ENCODE data around the gene MACF1. TPM values are rescaled to one million over a fixed set of nuclear protein-coding genes. Genes with fewer than 3 reads are reported as not detected.
A peak's percentile ranks its signal among the peaks of the same experiment; 100 is the strongest.

The MACF1 gene
- total and polyA plus RNA-seq, 7 donors: 38.9 to 162 (median 71.4) TPM

- Histone ChIP-seq H3K9me3 (no peaks in the 10 kb centered on the region), H3K36me3 (ENCODE audit: insufficient read depth in 1 of 2, low read depth in 1 of 2) (peaks cover 2 to 98% of the 10 kb centered on the region in 2 donors), H3K4me1 (no peaks in the 10 kb centered on the region), H3K4me3 (no peak overlapping the region), H3K27me3 (ENCODE audit: insufficient read depth in 3 of 3, low read length in 2 of 3) (no peaks in the 10 kb centered on the region), H3K27ac (no peak overlapping the region)
- no peak for ATAC-seq
- TF ChIP-seq, protein P1, sequence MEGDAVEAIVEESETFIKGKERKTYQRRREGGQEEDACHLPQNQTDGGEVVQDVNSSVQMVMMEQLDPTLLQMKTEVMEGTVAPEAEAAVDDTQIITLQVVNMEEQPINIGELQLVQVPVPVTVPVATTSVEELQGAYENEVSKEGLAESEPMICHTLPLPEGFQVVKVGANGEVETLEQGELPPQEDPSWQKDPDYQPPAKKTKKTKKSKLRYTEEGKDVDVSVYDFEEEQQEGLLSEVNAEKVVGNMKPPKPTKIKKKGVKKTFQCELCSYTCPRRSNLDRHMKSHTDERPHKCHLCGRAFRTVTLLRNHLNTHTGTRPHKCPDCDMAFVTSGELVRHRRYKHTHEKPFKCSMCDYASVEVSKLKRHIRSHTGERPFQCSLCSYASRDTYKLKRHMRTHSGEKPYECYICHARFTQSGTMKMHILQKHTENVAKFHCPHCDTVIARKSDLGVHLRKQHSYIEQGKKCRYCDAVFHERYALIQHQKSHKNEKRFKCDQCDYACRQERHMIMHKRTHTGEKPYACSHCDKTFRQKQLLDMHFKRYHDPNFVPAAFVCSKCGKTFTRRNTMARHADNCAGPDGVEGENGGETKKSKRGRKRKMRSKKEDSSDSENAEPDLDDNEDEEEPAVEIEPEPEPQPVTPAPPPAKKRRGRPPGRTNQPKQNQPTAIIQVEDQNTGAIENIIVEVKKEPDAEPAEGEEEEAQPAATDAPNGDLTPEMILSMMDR (IDR thresholded peaks at IDR 0.05): no peak
- no peak for DNase-seq
- intact Hi-C loops (cut with DNase I): no loop called here
- WGBS, 3 donors: 88 to 89% (median 88%) methylated on average over 5 of the region's 5 CpGs
Measured at GRCh38 chr1:39301606-39302005, 97.1 kb downstream of the MACF1 start.

DNA sequence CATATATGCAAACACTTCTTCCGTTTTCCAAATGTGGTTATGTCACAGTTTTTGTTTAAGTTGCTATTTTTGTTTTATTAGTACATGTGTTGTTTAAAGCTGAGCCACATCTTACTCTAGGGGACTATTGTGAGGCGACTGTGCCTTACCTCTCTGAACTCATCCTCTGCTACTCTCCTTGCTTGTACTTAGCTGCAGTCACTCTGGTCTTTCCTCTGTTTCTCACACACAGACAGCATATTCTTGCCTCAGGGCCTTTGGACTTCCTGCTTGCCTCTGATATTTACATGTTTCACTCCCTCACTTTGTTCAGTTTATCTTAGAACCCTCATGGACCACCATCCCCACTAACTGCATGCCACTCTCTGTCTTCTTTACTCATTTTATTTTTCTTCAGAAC, 101.1 kb downstream of the MACF1 start:
- Histone ChIP-seq H3K27ac (no peak overlapping the region), H3K27me3 (ENCODE audit: insufficient read depth in 3 of 3, low read length in 2 of 3) (no peaks in the 10 kb centered on the region), H3K36me3 (ENCODE audit: insufficient read depth in 1 of 2, low read depth in 1 of 2) (peaks cover 5 to 96% of the 10 kb centered on the region in 2 donors), H3K9me3 (no peaks in the 10 kb centered on the region), H3K4me1 (no peaks in the 10 kb centered on the region), H3K4me3 (no peak overlapping the region)
- WGBS, 3 donors: 90 to 94% (median 92%) methylated on average over 2 of the region's 2 CpGs
- ATAC-seq (no peak), DNase-seq (no peak)
- TF ChIP-seq, protein P1 (IDR thresholded peaks at IDR 0.05): no peak
- intact Hi-C loops (cut with DNase I): no loop called here

- DNase-seq (no peak), ATAC-seq (no peak)
- Histone ChIP-seq H3K4me1 (no peaks in the 10 kb centered on the region), H3K27me3 (ENCODE audit: insufficient read depth in 3 of 3, low read length in 2 of 3) (no peaks in the 10 kb centered on the region), H3K36me3 (ENCODE audit: insufficient read depth in 1 of 2, low read depth in 1 of 2) (peaks cover 10 to 96% of the 10 kb centered on the region in 2 donors), H3K27ac (no peak overlapping the region), H3K4me3 (no peak overlapping the region), H3K9me3 (no peaks in the 10 kb centered on the region)
- TF ChIP-seq, protein P1 (IDR thresholded peaks at IDR 0.05): no peak
- 92 to 96% (median 94%) methylated on average over 6 of the region's 6 CpGs for WGBS, 3 donors
- intact Hi-C loops (cut with DNase I): no loop called here
Measured at GRCh38 chr1:39310015-39310414, 105.5 kb downstream of the MACF1 start.

- H3K27me3 ChIP-seq (ENCODE audit: insufficient read depth in 3 of 3, low read length in 2 of 3): no peaks in the 10 kb centered on the region
- ATAC-seq (no peak), DNase-seq (no peak)
- H3K4me3 ChIP-seq: no peak overlapping the region
- TF ChIP-seq, protein P1 (IDR thresholded peaks at IDR 0.05): no peak
- intact Hi-C loops (cut with DNase I): no loop called here
- WGBS, 3 donors: 89 to 92% (median 92%) methylated on average over 4 of the region's 4 CpGs
- peaks cover 14 to 96% of the 10 kb centered on the region in 2 donors for H3K36me3 ChIP-seq (ENCODE audit: insufficient read depth in 1 of 2, low read depth in 1 of 2)
- no peaks in the 10 kb centered on the region for H3K9me3 ChIP-seq
- no peaks in the 10 kb centered on the region for H3K4me1 ChIP-seq
- no peak overlapping the region for H3K27ac ChIP-seq
Measured at GRCh38 chr1:39310691-39311090, 106.2 kb downstream of the MACF1 start.

- peak in 1 of 4 donors; percentile 22 for ATAC-seq
- DNase-seq: no peak
- Histone ChIP-seq H3K4me1 (no peaks in the 10 kb centered on the region), H3K9me3 (no peaks in the 10 kb centered on the region), H3K4me3 (no peak overlapping the region), H3K27ac (no peak overlapping the region), H3K27me3 (ENCODE audit: insufficient read depth in 3 of 3, low read length in 2 of 3) (no peaks in the 10 kb centered on the region), H3K36me3 (ENCODE audit: insufficient read depth in 1 of 2, low read depth in 1 of 2) (peaks cover 16 to 97% of the 10 kb centered on the region in 2 donors)
- TF ChIP-seq, protein P1 (IDR thresholded peaks at IDR 0.05): no peak
- 74 to 77% (median 76%) methylated on average over 8 of the region's 8 CpGs for WGBS, 3 donors
- intact Hi-C loops (cut with DNase I): no loop called here
Measured at GRCh38 chr1:39317111-39317510, 112.6 kb downstream of the MACF1 start.
